Neuronal stem cell (in vitro differentiated cells): ENCODE data around the gene KLK14.

Source experiments
- DNase-seq: peaks from one replicate; pipeline ENCODE4 v3.0.0-alpha.2; 2013; ENCODE audit warnings: low spot score
- H2AFZ ChIP-seq: one replicate; pipeline ENCODE4 v1.6.1; 2013; ENCODE audit warnings: mild to moderate bottlenecking, low read length, inconsistent platforms
- H2AK5ac ChIP-seq: 2 replicates; pipeline ENCODE4 v1.6.1; 2013; ENCODE audit warnings: low read depth, mild to moderate bottlenecking, inconsistent platforms, low read length, moderate library complexity, mixed read lengths
- H2BK120ac ChIP-seq: 2 replicates; pipeline ENCODE4 v1.6.1; 2013; ENCODE audit warnings: low read depth, mild to moderate bottlenecking, inconsistent platforms, low read length, moderate library complexity, mixed read lengths
- H2BK12ac ChIP-seq: one replicate; pipeline ENCODE4 v1.6.1; 2013; ENCODE audit warnings: low read length, inconsistent platforms
- H2BK15ac ChIP-seq: 2 replicates; pipeline ENCODE4 v1.6.1; 2013; ENCODE audit warnings: mild to moderate bottlenecking, low read length, inconsistent platforms, mixed read lengths
- H2BK5ac ChIP-seq: one replicate; pipeline ENCODE4 v1.6.1; 2013; ENCODE audit warnings: inconsistent platforms, mild to moderate bottlenecking, low read length, moderate library complexity
- H3K14ac ChIP-seq: one replicate; pipeline ENCODE4 v1.6.1; 2013; ENCODE audit warnings: low read length, inconsistent platforms
- H3K18ac ChIP-seq: 2 replicates; pipeline ENCODE4 v1.6.1; 2013; ENCODE audit warnings: low read length, inconsistent platforms
- H3K23ac ChIP-seq: 2 replicates; pipeline ENCODE4 v1.6.1; 2013; ENCODE audit warnings: low read depth, mild to moderate bottlenecking, mixed read lengths, low read length, inconsistent platforms; ENCODE audit not compliant: poor library complexity
- H3K27ac ChIP-seq: replicated peaks from 3 replicates; pipeline ENCODE4 v1.5.1; 2013; ENCODE audit warnings: low read length, inconsistent platforms
- H3K27me3 ChIP-seq, 3 experiments: 2 replicates each; pipeline ENCODE4 v1.6.1; 2013; ENCODE audit warnings: low read length in 3 of 3, mild to moderate bottlenecking in 2 of 3, inconsistent platforms in 1 of 3, low read depth in 1 of 3, mixed read lengths in 1 of 3, moderate library complexity in 1 of 3; ENCODE audit not compliant: control insufficient read depth in 3 of 3, insufficient read depth in 3 of 3
- H3K36me3 ChIP-seq, 2 donors: replicated peaks in 1 of 2; 2 replicates each; pipeline ENCODE4 v1.6.1; 2013; ENCODE audit warnings: low read length in 2 of 2; ENCODE audit not compliant: control insufficient read depth in 2 of 2, insufficient read depth in 2 of 2
- H3K4ac ChIP-seq: 2 replicates; pipeline ENCODE4 v1.6.1; 2013; ENCODE audit warnings: inconsistent platforms, mild to moderate bottlenecking, low read length, moderate library complexity
- H3K4me1 ChIP-seq, 2 donors: 1 replicate in 1 of 2; 2 replicates in 1 of 2; pipeline ENCODE4 v1.6.1; 2013; ENCODE audit warnings: low read length in 2 of 2, low read depth in 1 of 2; ENCODE audit not compliant: control insufficient read depth in 2 of 2, insufficient read depth in 1 of 2
- H3K4me2 ChIP-seq: one replicate; pipeline ENCODE4 v1.6.1; 2013; ENCODE audit warnings: mild to moderate bottlenecking, low read length, inconsistent platforms; ENCODE audit not compliant: insufficient read depth, poor library complexity, severe bottlenecking
- H3K4me3 ChIP-seq, 2 donors: 2 replicates each; pipeline ENCODE4 v1.5.1; 2013; ENCODE audit warnings: low read length in 2 of 2, mild to moderate bottlenecking in 2 of 2, inconsistent platforms in 1 of 2, moderate library complexity in 1 of 2
- H3K79me1 ChIP-seq: one replicate; pipeline ENCODE4 v1.6.1; 2013; ENCODE audit warnings: low read depth, mild to moderate bottlenecking, inconsistent platforms, low read length, moderate library complexity
- H3K9ac ChIP-seq: one replicate; pipeline ENCODE4 v1.6.1; 2013; ENCODE audit warnings: mild to moderate bottlenecking, low read depth, low read length, inconsistent platforms; ENCODE audit not compliant: poor library complexity
- H3K9me3 ChIP-seq, 2 donors: replicated peaks in 1 of 2; 2 replicates each; pipeline versions ENCODE3 to v1.6.1; 2013; ENCODE audit warnings: low read length in 2 of 2, mild to moderate bottlenecking in 2 of 2, inconsistent platforms in 1 of 2, low read depth in 1 of 2, mixed read lengths in 1 of 2, moderate library complexity in 1 of 2; ENCODE audit not compliant: control insufficient read depth in 2 of 2, insufficient read depth in 1 of 2
- H4K8ac ChIP-seq: one replicate; pipeline ENCODE4 v1.6.1; 2013; ENCODE audit warnings: low read depth, mild to moderate bottlenecking, inconsistent platforms, low read length, moderate library complexity
- H4K91ac ChIP-seq: one replicate; pipeline ENCODE4 v1.6.1; 2013; ENCODE audit warnings: low read length, low read depth, mild to moderate bottlenecking, inconsistent platforms; ENCODE audit not compliant: poor library complexity
- WGBS, 2 donors: extraction: QIAGEN DNeasy Blood & Tissue Kit; methylation state at CpG; one replicate each; pipeline ENCODE4 v1.1.7; 2013; ENCODE audit warnings: missing lambda C conversion rate in 2 of 2, mixed read lengths in 1 of 2; ENCODE audit not compliant: insufficient read length in 2 of 2, insufficient replicate concordance in 1 of 2; ENCODE audit errors: extremely low coverage in 2 of 2; 5-methylcytosine and 5-hydroxymethylcytosine counted together

KLK14 gene

GRCh38 chr19:51102991-51103390 lies 20.3 kb upstream of the KLK14 start:
- Histone ChIP-seq H2BK120ac (no peak overlapping the region), H2AK5ac (no peak overlapping the region), H3K36me3 (peaks cover 3 to 48% of the 10 kb centered on the region in 2 donors), H2BK15ac (no peak overlapping the region), H3K27ac (no peak overlapping the region), H3K14ac (no peak overlapping the region), H3K4me1 (peaks cover 0 to 6% of the 10 kb centered on the region in 2 donors), H3K27me3 (no peaks in the 10 kb centered on the region), H3K23ac (no peak overlapping the region), H3K79me1 (peaks cover 1% of the 10 kb centered on the region), H2AFZ (no peak overlapping the region), H3K9ac (no peak overlapping the region), H2BK5ac (no peak overlapping the region), H4K8ac (no peak overlapping the region), H2BK12ac (no peak overlapping the region), H4K91ac (no peak overlapping the region), H3K4ac (no peak overlapping the region), H3K4me2 (no peak overlapping the region), H3K9me3 (no peaks in the 10 kb centered on the region), H3K18ac (no peak overlapping the region), H3K4me3 (no peak overlapping the region)
- no CpG with 5 or more reads among the region's 7 CpGs for WGBS, 2 donors
- no peak for DNase-seq

GRCh38 chr19:51101171-51101865 lies 18.6 kb upstream of the KLK14 start:
- Histone ChIP-seq H3K27ac (no peak overlapping the region), H4K8ac (no peak overlapping the region), H2BK120ac (no peak overlapping the region), H2AK5ac (no peak overlapping the region), H3K36me3 (peaks cover 6 to 52% of the 10 kb centered on the region in 2 donors), H3K9me3 (no peaks in the 10 kb centered on the region), H3K27me3 (no peaks in the 10 kb centered on the region), H3K23ac (no peak overlapping the region), H3K4me1 (no peaks in the 10 kb centered on the region), H3K14ac (no peak overlapping the region), H4K91ac (no peak overlapping the region), H3K79me1 (peaks cover 1% of the 10 kb centered on the region), H2AFZ (no peak overlapping the region), H3K4me2 (no peak overlapping the region), H3K4me3 (no peak overlapping the region), H3K18ac (no peak overlapping the region), H2BK15ac (no peak overlapping the region), H2BK5ac (no peak overlapping the region), H3K4ac (no peak overlapping the region), H3K9ac (no peak overlapping the region), H2BK12ac (no peak overlapping the region)
- no peak for DNase-seq
- WGBS, 2 donors: no CpG with 5 or more reads among the region's 5 CpGs

- no peak overlapping the region for H3K4ac ChIP-seq
- H3K4me2 ChIP-seq: no peak overlapping the region
- no peak overlapping the region for H4K91ac ChIP-seq
- H2BK12ac ChIP-seq: no peak overlapping the region
- H3K27me3 ChIP-seq: no peaks in the 10 kb centered on the region
- H2AK5ac ChIP-seq: no peak overlapping the region
- H3K9me3 ChIP-seq: no peaks in the 10 kb centered on the region
- no peak overlapping the region for H3K18ac ChIP-seq
- H3K4me3 ChIP-seq: no peak overlapping the region
- H4K8ac ChIP-seq: no peak overlapping the region
- no peak overlapping the region for H3K23ac ChIP-seq
- no peak overlapping the region for H2AFZ ChIP-seq
- peaks cover 6 to 52% of the 10 kb centered on the region in 2 donors for H3K36me3 ChIP-seq
- H2BK5ac ChIP-seq: no peak overlapping the region
- no peak for DNase-seq
- H3K9ac ChIP-seq: no peak overlapping the region
- H3K79me1 ChIP-seq: peaks cover 1% of the 10 kb centered on the region
- H2BK15ac ChIP-seq: no peak overlapping the region
- WGBS, 2 donors: no CpG with 5 or more reads among the region's 3 CpGs
- no peaks in the 10 kb centered on the region for H3K4me1 ChIP-seq
- H2BK120ac ChIP-seq: no peak overlapping the region
- H3K27ac ChIP-seq: no peak overlapping the region
- no peak overlapping the region for H3K14ac ChIP-seq
Measured at GRCh38 chr19:51100601-51101000, 17.9 kb upstream of the KLK14 start.

GRCh38 chr19:51099047-51099382 lies 16.3 kb upstream of the KLK14 start:
- H3K18ac ChIP-seq: no peak overlapping the region
- peaks cover 1% of the 10 kb centered on the region for H3K79me1 ChIP-seq
- no peak overlapping the region for H2BK5ac ChIP-seq
- peaks cover 6 to 44% of the 10 kb centered on the region in 2 donors for H3K36me3 ChIP-seq
- H2BK120ac ChIP-seq: no peak overlapping the region
- H3K9ac ChIP-seq: no peak overlapping the region
- H3K9me3 ChIP-seq: no peaks in the 10 kb centered on the region
- no peak overlapping the region for H2AFZ ChIP-seq
- H3K4me2 ChIP-seq: no peak overlapping the region
- H4K8ac ChIP-seq: no peak overlapping the region
- H3K23ac ChIP-seq: no peak overlapping the region
- H3K27me3 ChIP-seq: no peaks in the 10 kb centered on the region
- H3K4me1 ChIP-seq: no peaks in the 10 kb centered on the region
- no peak overlapping the region for H3K4ac ChIP-seq
- no peak overlapping the region for H3K14ac ChIP-seq
- no peak overlapping the region for H2BK15ac ChIP-seq
- H4K91ac ChIP-seq: no peak overlapping the region
- H2AK5ac ChIP-seq: no peak overlapping the region
- no peak overlapping the region for H3K4me3 ChIP-seq
- H3K27ac ChIP-seq: no peak overlapping the region
- H2BK12ac ChIP-seq: no peak overlapping the region
- no CpG with 5 or more reads among the region's 22 CpGs for WGBS, 2 donors
- no peak for DNase-seq
